Loucy (cell line): ENCODE data around the gene ITIH1.

Experiments used
- H2AFZ ChIP-seq: fragments of 200-600 bp; sonication (generic); 2 replicates; pipeline ENCODE4 v1.6.0; 2016; ENCODE audit warnings: antibody characterized with exemption, mild to moderate bottlenecking, low read length, moderate library complexity
- H3F3A ChIP-seq: fragments of 200-600 bp; 2 replicates; pipeline ENCODE4 v1.6.0; 2016; ENCODE audit warnings: antibody characterized with exemption, low read depth, mild to moderate bottlenecking
- H3K27me3 ChIP-seq: fragments of 200-600 bp; sonication (generic); 2 replicates; pipeline ENCODE4 v1.6.1; 2014; ENCODE audit warnings: low read length, mild to moderate bottlenecking; ENCODE audit not compliant: insufficient read depth, poor library complexity, severe bottlenecking
- H3K36me3 ChIP-seq: fragments of 200-600 bp; sonication (generic); 2 replicates; pipeline ENCODE4 v1.6.1; 2016; ENCODE audit warnings: low read length; ENCODE audit not compliant: insufficient read depth
- H3K4me1 ChIP-seq: fragments of 200-600 bp; sonication (generic); 2 replicates; pipeline ENCODE4 v1.5.1; 2014; ENCODE audit warnings: low read length, mild to moderate bottlenecking; ENCODE audit not compliant: insufficient read depth, poor library complexity, severe bottlenecking
- H3K4me2 ChIP-seq: fragments of 200-600 bp; sonication (generic); 2 replicates; pipeline ENCODE4 v1.6.0; 2014; ENCODE audit warnings: antibody characterized with exemption, low read length, low read depth, mild to moderate bottlenecking; ENCODE audit not compliant: poor library complexity, severe bottlenecking
- H3K4me3 ChIP-seq: fragments of 200-600 bp; sonication (generic); 2 replicates; pipeline ENCODE4 v1.5.1; 2014; ENCODE audit warnings: low read length, mild to moderate bottlenecking, mixed read lengths; ENCODE audit not compliant: poor library complexity, severe bottlenecking
- H3K79me2 ChIP-seq: fragments of 200-600 bp; sonication (generic); 2 replicates; pipeline ENCODE4 v1.6.1; 2014; ENCODE audit warnings: low read length; ENCODE audit not compliant: insufficient read depth
- H3K9ac ChIP-seq: fragments of 200-600 bp; sonication (generic); 2 replicates; pipeline ENCODE4 v1.6.0; 2014; ENCODE audit warnings: mild to moderate bottlenecking, low read depth, low read length, moderate library complexity; ENCODE audit not compliant: poor library complexity, severe bottlenecking
- H3K9me2 ChIP-seq: fragments of 200-600 bp; sonication (generic); replicated peaks from 2 replicates; pipeline ENCODE4 v1.6.1; 2016; ENCODE audit warnings: low read depth, low read length, mixed read lengths
- H3K9me3 ChIP-seq: fragments of 200-600 bp; sonication (generic); 2 replicates; pipeline ENCODE4 v1.6.1; 2014; ENCODE audit warnings: mild to moderate bottlenecking, antibody characterized with exemption, low read length, low read depth; ENCODE audit not compliant: insufficient read depth
- H4K20me1 ChIP-seq: fragments of 200-600 bp; sonication (generic); 2 replicates; pipeline ENCODE4 v1.6.0; 2014; ENCODE audit warnings: antibody characterized with exemption, low read length, mild to moderate bottlenecking; ENCODE audit not compliant: insufficient read depth, poor library complexity, severe bottlenecking
- EZH2phosphoT487 ChIP-seq: fragments of 200-600 bp; IDR thresholded peaks from 2 replicates; pipeline ENCODE4 v1.6.1; 2018; ENCODE audit warnings: antibody characterized with exemption, mild to moderate bottlenecking, moderate library complexity, borderline replicate concordance
- TF ChIP-seq, protein P1 (sequence below): fragments of 200-600 bp; sonication (generic); conservative IDR thresholded peaks from 2 replicates; pipeline ENCODE4 v1.5.1; 2014; ENCODE audit warnings: mild to moderate bottlenecking, antibody characterized with exemption, low read length

Gene ITIH1

DNA sequence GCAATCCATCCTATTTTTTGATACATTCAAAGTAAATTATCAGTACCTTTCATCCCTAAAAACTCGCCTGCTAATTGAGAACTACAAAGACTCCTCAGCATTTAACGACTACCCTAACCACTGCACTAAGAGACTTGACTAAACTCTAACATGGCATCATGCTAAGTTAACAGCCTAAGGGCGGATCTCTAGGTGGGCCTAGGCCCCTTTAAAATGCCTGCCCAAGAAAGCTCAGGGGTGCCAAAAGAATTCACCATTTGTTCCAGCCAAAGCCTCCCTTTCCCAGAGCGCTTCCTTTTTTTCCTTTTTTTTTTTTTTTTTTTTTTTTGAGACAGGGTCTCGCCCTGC, 6.1 kb upstream of the ITIH1 start:
- TF ChIP-seq, protein P1, sequence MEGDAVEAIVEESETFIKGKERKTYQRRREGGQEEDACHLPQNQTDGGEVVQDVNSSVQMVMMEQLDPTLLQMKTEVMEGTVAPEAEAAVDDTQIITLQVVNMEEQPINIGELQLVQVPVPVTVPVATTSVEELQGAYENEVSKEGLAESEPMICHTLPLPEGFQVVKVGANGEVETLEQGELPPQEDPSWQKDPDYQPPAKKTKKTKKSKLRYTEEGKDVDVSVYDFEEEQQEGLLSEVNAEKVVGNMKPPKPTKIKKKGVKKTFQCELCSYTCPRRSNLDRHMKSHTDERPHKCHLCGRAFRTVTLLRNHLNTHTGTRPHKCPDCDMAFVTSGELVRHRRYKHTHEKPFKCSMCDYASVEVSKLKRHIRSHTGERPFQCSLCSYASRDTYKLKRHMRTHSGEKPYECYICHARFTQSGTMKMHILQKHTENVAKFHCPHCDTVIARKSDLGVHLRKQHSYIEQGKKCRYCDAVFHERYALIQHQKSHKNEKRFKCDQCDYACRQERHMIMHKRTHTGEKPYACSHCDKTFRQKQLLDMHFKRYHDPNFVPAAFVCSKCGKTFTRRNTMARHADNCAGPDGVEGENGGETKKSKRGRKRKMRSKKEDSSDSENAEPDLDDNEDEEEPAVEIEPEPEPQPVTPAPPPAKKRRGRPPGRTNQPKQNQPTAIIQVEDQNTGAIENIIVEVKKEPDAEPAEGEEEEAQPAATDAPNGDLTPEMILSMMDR, result no peak
- no peak for TF ChIP-seq EZH2phosphoT487
- H3K4me2 ChIP-seq, result peak overlapping the region; percentile 63
- peaks cover 20% of the 10 kb centered on the region; the same call in 1 of the 2 replicates for H3K79me2 ChIP-seq

DNA sequence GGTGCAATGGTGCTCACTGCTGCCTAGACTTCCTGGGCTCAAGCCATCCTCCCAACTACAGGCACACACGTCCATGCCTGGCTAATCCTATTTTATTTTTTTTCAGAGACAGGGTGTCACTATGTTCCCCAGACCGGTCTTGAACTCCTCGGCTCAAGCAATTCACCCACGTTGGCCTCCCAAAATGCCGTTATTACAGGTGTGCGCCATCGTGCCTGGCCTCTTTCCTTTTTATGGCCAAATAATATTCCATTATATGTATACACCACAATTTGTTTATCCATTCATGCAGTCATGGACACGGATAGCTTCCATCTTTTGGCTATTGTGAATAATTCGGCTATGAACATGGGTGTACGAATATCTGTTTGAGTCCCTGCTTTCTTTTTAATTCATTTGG, 5.7 kb upstream of the ITIH1 start:
- H3K9ac ChIP-seq, result peak overlapping the region; percentile 72
- peak overlapping the region; percentile 63 for H3K4me2 ChIP-seq
- no peaks in the 10 kb centered on the region for H3F3A ChIP-seq
- H3K27me3 ChIP-seq, result no peaks in the 10 kb centered on the region
- H2AFZ ChIP-seq, result no peak overlapping the region
- peaks cover 20% of the 10 kb centered on the region; the same call in 1 of the 2 replicates for H3K79me2 ChIP-seq
- H3K36me3 ChIP-seq, result no peaks in the 10 kb centered on the region
- no peaks in the 10 kb centered on the region for H4K20me1 ChIP-seq
- H3K9me2 ChIP-seq, result no peaks in the 10 kb centered on the region
- no peaks in the 10 kb centered on the region for H3K9me3 ChIP-seq
- peak overlapping the region; percentile 73 for H3K4me3 ChIP-seq
- TF ChIP-seq, protein P1, result no peak
- no peak for TF ChIP-seq EZH2phosphoT487
- peaks cover 14% of the 10 kb centered on the region for H3K4me1 ChIP-seq

More for the DNA sequence above, 6.1 kb upstream of the ITIH1 start:
- H3K36me3 ChIP-seq, result no peaks in the 10 kb centered on the region
- H3K4me1 ChIP-seq, result peaks cover 14% of the 10 kb centered on the region
- H3K4me3 ChIP-seq, result peak overlapping the region; percentile 73
- no peaks in the 10 kb centered on the region for H3K9me2 ChIP-seq
- H2AFZ ChIP-seq, result peak overlapping the region; percentile 82
- H4K20me1 ChIP-seq, result no peaks in the 10 kb centered on the region
- H3K9me3 ChIP-seq, result no peaks in the 10 kb centered on the region
- peak overlapping the region; percentile 72 for H3K9ac ChIP-seq
- no peaks in the 10 kb centered on the region for H3K27me3 ChIP-seq
- H3F3A ChIP-seq, result no peaks in the 10 kb centered on the region

DNA sequence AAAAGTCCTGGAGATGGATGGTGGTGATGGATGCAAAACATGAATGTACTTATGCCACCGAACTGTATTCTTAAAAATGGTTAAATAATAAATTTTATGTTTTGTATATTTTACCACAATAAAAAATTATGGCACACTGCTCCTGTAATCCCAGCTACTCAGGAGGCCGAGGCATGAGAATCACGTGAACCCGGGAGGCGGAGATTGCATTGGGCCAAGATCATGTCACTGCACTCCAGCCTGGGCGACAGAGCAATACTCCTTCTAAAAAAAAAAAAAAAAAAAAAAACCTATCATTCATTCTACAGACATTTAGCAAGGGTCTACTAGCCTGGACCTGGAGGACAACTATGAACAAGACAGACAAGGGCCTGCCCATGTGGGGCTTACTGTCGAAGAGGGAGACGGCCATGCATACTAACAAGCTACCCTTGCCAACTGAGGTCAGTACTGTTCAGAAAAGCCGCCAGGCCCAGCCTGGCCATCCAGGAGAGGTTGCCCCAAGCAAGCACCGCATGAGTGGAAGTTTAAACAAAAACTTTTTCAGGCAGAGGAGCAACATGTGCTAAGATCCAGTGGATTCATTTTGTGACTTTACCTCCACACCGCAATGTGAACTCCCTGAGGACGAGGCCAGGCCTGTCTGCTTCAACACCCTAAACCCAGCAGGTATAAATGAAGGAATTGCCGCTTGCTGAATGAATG, 3.9 kb upstream of the ITIH1 start:
- no peaks in the 10 kb centered on the region for H3K9me3 ChIP-seq
- no peak overlapping the region for H3K4me3 ChIP-seq
- no peaks in the 10 kb centered on the region for H3F3A ChIP-seq
- H3K79me2 ChIP-seq, result peaks cover 17% of the 10 kb centered on the region; the same call in 1 of the 2 replicates
- no peak overlapping the region for H3K9ac ChIP-seq
- H3K9me2 ChIP-seq, result no peaks in the 10 kb centered on the region
- no peak overlapping the region for H3K4me2 ChIP-seq
- H2AFZ ChIP-seq, result no peak overlapping the region
- H3K4me1 ChIP-seq, result peaks cover 14% of the 10 kb centered on the region
- no peaks in the 10 kb centered on the region for H4K20me1 ChIP-seq
- H3K36me3 ChIP-seq, result no peaks in the 10 kb centered on the region
- TF ChIP-seq, protein P1, result no peak
- TF ChIP-seq EZH2phosphoT487, result no peak
- no peaks in the 10 kb centered on the region for H3K27me3 ChIP-seq
